ENCODE results near the gene UBE2J2.

The UBE2J2 gene

DNA sequence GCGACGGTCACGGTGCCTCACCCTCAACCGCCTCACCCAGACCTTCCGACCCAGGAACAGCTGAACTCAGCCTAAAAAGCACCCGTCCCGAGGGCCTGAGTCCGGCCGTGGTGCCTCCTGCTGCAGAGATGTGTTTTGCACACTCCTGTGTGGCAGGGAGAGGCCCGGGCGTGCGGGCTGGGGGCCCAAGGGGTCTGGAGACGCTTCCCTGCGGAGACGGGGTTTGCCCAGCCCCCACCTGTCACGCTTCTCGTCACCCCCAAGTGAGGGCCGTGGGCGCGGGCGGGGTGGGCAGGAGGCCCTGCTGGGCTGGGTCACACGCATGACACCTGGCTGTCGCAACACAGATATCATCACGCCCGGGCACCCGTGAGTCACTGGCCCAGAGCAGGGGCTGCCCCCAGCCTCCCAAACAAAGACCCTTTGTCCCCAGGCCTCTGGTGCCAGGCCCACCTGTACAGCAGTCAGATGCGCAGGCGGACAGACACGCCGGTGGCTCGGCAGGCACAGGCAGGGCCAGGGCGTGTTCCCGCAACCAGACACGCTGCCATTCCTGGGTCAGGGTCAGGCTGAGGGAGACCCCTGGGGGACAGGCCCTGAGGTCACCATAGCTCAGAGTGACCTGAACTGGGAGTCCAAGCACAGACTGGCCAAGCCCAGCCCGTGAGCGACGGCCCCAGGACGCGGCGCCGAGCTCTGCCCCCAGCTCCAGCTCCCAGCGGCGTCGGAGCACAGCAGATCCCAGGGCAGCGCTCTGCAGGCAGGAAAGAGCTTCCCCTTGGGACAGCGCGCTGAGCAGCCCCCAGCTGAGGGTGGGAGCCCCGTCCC is 35.6 kb downstream of the UBE2J2 start:
- DNase-seq = no peak

DNA sequence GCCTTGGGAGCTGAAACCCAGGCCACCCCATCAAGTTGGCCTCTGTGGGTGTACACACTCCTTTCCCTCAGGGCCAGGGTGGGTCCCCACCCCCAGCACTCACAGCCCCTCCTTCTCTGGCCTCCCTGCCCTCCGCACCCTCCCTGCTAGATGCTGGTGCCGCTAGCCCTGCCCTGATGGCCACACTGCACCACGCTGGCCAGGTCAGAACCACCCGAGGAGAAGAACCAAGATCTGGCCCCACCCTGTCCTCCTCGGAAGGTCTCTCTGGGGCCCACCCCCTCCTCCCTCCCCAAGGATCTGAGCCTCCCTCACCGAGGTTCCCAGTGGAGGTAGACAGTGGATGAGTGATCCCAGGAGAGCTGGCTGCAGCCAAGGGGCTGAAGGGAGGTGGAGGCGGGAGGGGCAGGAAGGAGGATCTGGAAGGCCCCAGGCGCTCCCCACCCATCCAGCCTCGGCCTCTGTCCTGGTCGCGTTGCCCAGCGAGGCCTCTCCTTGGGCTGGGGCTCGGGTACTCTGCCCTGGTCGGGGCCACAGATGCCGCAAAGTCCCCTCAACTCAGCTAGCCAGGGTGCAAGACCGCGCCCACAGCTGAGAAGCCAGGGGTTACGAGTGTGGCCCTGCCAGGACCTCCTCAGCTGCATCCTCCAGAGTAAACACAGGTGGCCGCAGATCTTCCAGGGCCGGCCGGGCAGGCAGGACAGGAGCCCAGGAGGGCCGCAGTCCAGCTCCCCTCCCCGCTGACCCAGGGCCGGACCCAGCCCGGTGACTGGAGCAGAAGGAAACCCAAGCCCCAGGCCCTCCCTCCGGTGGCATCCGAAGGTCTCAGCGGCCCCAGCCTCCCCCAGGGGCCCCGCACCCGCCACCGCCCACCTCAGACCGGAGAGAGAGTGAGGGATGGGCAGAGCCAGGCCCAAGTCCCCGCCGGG is 36.4 kb downstream of the UBE2J2 start:
- no peak for DNase-seq

DNA sequence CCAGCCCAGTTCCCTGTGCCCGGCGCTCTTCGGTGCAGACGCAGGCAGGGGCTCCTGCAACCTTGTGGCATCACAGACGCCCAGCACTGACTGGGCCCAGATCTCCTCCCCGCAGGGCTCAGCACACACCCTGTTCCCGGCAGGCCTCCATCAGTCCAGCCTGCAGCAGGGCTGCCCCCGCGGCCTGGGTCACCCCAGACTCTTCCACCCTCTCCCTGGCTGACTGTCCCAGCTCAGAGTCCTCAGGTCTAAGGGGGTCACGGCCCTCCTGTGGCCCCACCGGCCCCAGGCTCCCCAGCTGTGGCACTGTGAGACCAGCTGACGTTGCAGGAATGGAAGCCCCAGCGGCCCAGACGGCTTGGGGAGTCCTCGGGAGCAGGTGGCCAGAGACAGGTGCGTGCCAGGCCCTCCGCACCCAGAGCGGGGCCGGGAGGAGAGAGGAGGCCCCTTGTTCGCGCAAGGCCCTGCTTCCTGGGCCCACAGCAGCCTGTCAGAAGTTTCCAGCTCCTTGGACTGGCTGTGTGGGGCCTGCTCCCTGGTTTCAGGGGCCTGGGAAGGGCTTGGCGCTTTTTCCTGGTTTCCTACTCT is 37.4 kb downstream of the UBE2J2 start:
- no peak for DNase-seq

DNA sequence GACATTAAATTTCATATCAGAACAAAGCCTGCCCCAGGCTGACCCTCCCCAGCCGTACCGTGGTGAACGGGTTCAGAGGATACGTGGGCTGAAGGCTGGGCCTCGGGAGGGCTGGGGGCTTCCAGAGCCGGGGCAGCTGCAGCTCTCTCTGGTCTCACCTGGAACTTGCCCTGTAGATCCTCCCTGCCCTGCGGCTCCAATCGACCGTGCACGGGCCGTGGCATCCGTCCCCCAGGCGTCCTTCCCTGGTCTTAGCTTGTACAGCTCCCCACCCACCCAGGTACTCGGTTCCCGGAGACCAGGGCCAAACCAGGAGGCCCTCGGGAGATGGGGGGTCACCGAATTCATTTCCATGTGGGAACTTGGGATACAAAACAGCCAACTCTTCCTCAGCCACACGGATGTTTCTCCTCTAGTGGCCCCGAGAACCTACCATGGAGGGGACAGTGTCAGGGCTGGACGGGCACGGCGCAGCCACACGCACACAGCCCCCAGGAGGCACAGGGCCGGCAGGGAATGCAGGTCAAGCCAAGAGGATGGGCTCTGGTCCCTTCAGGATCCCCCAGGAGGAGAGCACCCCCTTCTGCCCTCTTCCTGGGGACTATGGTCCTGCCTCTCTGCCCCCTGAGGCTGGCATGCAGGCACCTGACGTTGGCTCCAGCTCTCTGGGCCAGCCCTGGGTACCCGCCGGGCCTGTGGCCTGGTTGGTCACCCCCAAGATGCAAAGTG is 38.5 kb downstream of the UBE2J2 start:
- DNase-seq = no peak

DNA sequence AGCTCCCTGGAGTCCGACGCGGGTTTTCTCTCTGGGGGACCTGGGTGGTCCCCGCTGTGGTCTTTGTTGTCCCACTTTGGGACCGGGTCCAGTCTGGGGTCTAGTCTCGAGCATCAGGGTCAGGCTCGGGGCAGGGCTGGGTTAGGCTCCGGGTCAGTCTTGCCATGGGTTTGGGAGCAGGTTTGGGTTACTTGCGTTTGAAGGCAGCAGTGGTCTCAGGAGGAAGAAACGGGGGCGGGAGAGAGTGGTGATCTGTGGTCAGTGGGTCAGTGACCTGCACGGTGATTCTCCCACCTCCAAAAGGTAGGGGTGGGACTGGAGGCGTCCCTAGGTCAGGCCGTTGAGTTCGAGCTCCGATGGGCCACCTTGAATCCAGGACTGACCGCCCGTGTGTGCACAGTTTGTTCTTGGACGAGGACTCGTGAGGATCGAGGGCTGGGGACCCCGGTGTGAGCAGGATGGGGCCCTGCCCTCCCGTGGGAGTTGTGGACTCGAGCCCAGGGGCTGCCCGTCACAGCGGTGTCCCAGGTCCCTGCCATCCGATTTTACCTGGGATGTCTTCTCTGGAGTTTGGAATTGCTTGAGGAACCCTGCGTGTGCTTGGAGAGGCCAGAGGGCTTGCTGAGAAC is 39.4 kb downstream of the UBE2J2 start:
- no peak for DNase-seq

DNA sequence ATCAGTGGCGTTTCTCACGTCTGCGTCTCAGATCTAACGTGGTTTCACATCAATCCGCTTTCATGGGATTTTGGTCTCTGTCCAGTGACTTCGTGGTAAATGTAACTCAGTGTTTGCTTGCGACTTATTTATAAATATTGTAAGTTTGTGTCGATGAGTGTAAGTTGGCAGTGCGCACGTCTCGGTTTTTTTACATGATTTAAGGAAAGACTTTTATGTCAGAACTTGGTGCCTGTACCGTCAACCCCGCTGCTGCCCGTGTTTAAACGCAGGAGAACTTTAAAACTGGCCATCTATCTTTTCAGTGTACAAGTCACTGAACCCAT is 40.1 kb downstream of the UBE2J2 start:
- DNase-seq = no peak

DNA sequence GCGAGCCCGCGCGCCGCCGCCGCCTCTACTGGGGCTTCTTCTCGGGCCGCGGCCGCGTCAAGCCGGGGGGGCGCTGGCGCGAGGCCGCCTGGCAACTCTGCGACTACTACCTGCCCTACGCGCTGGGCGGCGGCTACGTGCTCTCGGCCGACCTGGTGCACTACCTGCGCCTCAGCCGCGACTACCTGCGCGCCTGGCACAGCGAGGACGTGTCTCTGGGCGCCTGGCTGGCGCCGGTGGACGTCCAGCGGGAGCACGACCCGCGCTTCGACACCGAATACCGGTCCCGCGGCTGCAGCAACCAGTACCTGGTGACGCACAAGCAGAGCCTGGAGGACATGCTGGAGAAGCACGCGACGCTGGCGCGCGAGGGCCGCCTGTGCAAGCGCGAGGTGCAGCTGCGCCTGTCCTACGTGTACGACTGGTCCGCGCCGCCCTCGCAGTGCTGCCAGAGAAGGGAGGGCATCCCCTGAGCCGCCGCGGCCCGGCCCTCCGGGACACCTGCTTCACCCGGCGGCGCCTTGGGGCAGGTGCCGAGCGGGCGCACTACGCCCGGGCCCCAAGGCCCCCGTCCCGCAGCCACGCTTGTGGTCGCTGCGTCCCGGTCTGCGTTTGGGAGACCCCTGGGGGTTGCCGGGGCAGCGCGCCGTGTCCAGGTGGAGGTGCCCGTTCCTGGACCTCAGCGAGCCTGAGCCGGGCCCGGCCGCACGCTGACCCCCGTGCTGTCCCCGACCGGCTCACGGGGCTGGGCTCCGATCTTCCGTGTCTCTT is 40.7 kb downstream of the UBE2J2 start:
- no peak for DNase-seq

DNA sequence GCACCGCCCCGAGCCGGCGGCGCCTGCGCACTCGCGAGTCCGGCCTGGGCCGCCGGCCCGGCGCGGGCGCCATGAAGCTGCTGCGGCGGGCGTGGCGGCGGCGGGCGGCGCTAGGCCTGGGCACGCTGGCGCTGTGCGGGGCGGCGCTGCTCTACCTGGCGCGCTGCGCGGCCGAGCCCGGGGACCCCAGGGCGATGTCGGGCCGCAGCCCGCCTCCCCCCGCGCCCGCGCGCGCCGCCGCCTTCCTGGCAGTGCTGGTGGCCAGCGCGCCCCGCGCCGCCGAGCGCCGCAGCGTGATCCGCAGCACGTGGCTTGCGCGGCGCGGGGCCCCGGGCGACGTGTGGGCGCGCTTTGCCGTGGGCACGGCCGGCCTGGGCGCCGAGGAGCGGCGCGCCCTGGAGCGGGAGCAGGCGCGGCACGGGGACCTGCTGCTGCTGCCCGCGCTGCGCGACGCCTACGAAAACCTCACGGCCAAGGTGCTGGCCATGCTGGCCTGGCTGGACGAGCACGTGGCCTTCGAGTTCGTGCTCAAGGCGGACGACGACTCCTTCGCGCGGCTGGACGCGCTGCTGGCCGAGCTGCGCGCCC is 41.4 kb downstream of the UBE2J2 start, which contains the start of gene B3GALT6:
B3GALT6 (plus strand) TSS at position 30 of the 588 bp plus-strand sequence; CDS start at position 72, 42 bp downstream.
- no peak for DNase-seq

DNA sequence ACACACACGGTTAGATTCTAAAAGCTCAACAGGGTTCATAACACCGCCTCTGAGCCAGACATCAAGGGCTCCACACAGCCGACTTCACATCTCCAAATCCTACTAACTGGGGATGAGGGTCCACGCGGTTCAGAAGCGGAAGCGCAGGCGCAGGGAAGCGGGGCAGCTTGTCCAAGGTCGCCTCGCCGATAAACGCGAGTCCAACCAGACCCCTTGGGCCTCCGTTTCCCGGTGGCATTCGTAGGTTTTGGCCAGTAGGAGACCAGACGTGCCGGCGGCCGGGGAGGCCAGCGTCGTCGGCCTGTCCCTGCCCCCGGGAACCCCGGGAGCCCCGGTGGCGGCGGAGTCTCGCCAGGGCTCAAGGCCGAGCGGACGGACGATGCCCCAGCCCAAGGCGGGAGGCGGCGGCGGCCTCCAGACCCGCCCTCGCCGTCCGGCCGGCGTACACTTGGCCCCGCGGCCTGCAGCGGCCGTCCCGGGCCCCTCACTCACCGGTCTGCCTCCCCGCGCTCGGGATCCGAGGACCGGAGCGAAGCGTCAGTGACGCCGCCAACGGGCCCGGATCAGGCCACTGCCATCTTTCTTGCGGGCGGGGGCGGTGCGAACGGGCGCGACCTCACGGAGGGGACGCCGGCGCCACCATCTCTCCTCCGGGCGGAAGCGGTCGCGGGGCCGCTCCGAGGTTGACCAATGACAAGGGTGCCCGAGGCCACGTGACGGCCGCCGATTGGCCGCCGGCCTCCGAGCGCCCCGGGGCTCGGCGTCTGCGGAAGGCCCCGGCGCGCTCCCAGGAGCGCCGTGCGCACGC is 42.0 kb downstream of the UBE2J2 start, which contains the start of gene SDF4:
SDF4 (minus strand) TSS at position 602 of the 808 bp plus-strand sequence. CDS start 3,229 bp downstream, outside the sequence.
- DNase-seq = peak; percentile 91 to 97

DNA sequence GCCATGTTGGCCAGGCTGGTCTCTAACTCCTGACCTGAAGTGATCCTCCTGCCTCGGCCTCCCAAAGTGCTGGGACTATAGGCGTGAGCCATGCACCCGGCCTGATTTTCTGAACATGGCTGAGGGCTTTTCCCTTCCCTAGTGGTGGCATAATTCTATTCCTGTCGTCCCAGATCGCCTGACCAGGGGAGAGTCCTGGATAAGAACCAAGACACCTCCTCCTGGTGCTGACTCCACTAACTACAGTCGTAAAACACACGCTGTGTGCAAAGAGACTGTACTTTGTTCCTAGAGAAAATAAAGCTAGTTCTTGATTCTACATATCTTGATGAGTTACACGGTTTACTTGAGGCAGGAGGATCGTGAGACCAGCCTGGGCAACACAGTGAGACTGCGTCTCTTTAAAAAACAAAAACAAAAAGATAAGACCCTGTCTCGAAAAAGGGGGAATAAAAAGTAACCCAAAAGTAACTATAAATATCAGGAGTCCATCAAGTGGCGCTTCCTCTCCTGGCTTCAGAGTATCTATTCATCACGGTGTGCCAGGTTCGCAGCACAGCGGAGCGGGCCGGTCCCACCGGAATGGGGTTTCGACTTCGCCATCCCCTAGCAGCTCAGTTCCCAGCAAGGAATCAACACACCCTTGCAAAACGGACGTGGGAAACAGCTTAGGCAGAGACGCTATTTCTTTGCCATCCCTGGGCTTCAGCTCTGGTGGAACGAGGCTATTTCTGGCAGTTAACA is 42.8 kb downstream of the UBE2J2 start:
- no peak for DNase-seq

DNA sequence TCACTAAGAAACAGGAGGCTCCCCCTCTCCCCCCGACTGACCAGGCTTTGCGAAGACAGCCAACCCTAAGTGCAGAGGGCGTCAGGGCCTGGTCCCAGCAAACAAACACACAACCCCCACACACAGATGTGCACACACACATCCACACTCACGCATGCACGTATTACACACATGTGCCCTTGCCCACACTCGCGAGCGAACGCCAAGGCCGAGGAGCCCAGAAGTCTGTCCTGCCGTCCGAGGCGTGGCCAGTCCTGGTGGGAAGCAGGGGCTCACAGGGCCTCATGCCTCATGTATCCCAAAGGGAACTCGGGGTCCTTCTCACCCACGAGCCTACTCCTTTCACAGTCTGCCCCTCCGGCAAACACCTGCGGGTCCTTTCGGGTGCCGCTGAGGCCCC is 43.9 kb downstream of the UBE2J2 start:
- no peak for DNase-seq

DNA sequence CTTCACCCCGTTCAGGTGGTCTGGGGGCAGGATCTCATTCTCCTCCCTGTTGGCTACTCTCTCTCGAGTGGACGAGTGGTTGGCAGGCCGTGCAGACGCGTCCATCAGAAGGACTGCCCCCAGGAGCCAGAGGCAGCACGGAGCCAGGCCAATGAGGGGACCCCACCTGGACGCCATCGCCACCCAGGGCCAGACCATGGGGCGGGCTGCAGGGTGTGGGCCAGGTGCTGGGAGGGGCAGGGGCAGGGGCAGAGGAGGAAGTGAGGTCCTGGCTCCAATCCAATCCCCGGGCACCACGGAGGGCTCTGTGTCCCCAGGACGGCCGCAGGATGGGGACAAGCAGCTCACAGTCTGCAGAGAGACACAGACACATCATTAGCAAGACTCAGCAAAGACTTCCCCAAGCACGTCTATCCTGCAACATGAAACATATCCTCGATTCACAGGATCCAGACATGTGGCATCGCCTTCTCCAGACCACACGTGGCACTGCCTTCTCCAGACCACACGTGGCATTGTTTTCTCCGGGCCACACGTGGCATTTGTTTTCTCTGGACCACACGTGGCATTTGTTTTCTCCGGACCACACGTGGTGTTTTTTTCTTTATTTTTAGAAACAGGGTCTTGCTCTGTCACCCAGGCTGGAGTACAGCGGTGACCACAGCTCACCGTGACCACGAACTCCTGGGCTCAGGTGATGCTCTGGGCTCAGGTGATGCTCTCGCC is 44.9 kb downstream of the UBE2J2 start:
- no peak for DNase-seq

DNA sequence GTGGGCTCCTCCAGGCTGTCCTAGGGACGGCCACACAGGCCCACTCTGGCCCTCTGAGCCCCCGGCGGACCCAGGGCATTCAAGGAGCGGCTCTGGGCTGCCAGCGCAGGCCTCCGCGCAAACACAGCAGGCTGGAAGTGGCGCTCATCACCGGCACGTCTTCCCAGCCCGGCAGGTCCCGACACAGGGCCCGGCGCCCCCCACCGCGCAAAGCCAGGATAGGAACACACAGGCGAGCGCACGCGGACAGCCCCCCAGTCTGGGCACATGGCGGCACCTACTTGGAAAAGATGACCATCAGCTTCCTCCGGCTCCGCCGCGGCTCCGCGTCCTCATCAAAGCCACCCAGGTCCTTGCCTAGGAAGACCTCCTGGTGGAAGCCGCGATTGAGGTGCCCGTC is 45.5 kb downstream of the UBE2J2 start:
- no peak for DNase-seq

DNA sequence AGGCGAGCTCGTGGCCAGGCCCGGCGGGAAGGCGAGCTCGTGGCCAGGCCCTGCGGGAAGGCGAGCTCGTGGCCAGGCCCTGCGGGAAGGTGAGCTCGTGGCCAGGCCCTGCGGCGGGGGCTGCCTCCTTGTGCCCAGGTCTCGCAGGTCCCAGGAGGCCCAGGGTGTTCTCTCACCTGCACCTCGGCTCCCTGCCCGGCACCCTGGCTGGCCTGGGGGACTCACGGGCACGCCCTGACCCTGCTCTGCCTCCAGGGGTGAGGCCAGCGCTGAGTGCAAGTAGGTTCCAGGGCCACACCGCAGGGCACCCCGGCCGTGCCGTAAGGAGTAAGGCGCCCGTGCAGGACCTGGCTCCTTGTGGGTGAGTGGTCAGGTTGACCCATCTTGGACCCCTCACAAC is 46.3 kb downstream of the UBE2J2 start:
- DNase-seq = no peak

DNA sequence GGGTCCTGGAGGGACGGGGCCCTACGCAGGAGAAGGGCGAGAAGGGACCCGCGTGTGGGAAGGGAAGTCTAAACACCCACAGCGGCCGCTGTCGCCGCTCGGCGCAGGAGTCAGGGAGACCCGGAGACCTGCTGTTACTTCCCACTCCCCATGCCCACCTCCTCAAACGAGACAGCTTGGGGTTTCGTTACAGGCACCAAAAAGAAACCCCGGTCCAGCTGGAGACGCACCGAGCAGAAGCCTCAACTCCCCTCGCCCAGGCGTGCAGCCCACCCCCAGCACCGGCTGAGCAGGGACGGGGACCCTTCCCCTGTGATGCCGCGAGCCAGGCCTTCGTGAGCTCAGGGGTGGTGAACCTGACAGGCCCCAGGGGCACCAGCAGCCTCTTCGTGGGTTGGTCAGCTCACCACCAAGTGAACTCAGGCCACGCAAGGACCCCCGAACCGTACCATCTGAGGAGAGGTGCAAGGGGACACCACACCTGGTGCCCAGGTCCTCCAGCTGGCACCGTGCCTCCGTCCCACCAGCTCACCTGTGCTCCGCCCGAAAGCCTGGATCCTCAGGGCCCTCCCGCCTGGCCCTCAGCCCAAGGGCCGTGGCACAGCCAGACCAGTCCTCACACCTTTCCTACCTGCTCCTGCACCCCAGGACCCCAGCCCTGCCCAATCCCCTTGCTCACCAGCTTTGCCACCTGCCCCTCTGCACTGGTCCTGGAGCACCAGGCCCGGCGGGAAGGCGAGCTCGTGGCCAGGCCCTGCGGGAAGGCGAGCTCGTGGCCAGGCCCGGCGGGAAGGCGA is 46.9 kb downstream of the UBE2J2 start:
- no peak for DNase-seq

DNA sequence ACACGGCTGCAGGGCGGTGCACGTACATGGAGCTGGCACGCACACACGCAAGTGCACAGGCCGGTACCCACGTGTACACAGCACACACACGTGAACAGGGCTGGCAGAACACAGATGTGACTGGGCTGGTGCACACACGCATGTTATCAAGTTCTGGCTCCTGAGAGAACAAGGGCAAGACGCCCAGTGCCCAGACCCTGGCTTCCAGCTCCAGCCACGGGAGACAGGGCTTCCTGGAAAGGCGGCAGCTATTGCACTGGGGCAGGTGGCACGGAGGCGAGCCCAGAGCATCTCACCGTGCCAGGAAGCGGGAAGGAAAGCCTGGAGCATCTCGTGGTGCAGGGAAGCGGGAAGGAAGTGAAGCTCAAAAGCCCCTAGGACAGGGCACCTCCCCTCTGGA is 47.7 kb downstream of the UBE2J2 start:
- DNase-seq = no peak

DNA sequence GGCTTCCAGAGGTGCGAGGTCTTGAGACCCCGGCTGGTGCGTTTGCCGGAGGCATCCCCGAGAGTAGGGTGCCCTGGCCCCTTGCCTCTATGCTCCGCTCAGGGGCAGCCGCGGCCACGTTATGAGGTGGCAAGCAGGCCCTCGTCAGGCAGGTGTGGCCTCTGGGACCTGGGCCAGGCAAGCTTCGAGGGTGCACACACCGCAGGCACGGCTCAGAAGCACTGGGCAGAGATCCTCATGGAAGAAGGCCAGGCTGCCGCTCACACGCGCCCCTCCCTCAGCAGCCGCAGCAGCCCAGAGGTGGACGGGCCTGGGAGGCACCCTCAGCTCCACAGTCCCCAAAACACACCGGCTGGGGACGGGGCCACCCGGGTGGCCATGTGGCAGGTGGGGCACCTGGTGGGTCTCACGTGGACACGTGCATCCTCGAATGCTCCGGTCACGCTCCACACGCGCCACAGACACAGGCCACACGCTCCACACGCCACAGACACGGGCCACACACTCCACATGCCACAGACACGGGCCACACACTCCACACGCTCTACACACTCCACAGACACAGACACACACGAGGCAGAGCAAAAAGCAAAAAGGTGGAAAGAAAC is 48.3 kb downstream of the UBE2J2 start:
- DNase-seq = no peak

Measured in NCI-H1930 (cell line).